NT2/D1 (cell line): ENCODE data around the gene PKNOX2.

ENCODE experiments used
- SUZ12 ChIP-seq: IDR thresholded peaks from 2 replicates; pipeline ENCODE4 v1.6.1; 2011; ENCODE audit not compliant: insufficient read length, insufficient read depth; ENCODE audit errors: extremely low read depth
- YY1 ChIP-seq: IDR thresholded peaks from 2 replicates; pipeline ENCODE4 v1.6.1; 2011; ENCODE audit not compliant: insufficient read length, insufficient read depth
- ZNF274 ChIP-seq: IDR thresholded peaks from 2 replicates; pipeline ENCODE4 v1.6.1; 2011; ENCODE audit warnings: mild to moderate bottlenecking, low read depth, low read length

GRCh38 chr11:125233116-125233515 is 68.6 kb downstream of the PKNOX2 start:
- no peak for TF ChIP-seq SUZ12
- TF ChIP-seq YY1 = no peak
- no peak for TF ChIP-seq ZNF274
